Breast epithelium (tissue), 3 donors: Measurements from ENCODE around the gene RADIL.

Source experiments
- CTCF ChIP-seq, 3 donors: fragments of 450-650 bp; IDR thresholded peaks; one replicate each; pipeline ENCODE4 v1.5.1; 2016 to 2017; ENCODE audit warnings: antibody characterized with exemption in 3 of 3, mild to moderate bottlenecking in 3 of 3, moderate library complexity in 3 of 3
- POLR2A ChIP-seq: fragments of 450-650 bp; IDR thresholded peaks from one replicate; pipeline ENCODE4 v1.6.1; 2016; ENCODE audit warnings: antibody characterized with exemption, mild to moderate bottlenecking, moderate library complexity
- POLR2AphosphoS5 ChIP-seq, 3 donors: sonication (generic); formaldehyde crosslinking; IDR thresholded peaks; one replicate each; pipeline ENCODE4 v1.6.1; 2017; ENCODE audit warnings: antibody characterized with exemption in 3 of 3

- TF ChIP-seq CTCF (IDR thresholded peaks at IDR 0.05) (no peak), POLR2A (no peak), POLR2AphosphoS5 (IDR thresholded peaks at IDR 0.05) (no peak)
Observed at GRCh38 chr7:4878336-4879335, 4.9 kb downstream of the RADIL start.
